GM19043 (cell line): Measurements from ENCODE around the gene TERB1.

Experiments
- ATAC-seq: cut with Tn5 transposase; IDR thresholded peaks from one replicate; pipeline ENCODE4 v1.9.1; 2021; ENCODE audit warnings: low read depth; ENCODE audit not compliant: unreplicated experiment

Gene TERB1, protein sequence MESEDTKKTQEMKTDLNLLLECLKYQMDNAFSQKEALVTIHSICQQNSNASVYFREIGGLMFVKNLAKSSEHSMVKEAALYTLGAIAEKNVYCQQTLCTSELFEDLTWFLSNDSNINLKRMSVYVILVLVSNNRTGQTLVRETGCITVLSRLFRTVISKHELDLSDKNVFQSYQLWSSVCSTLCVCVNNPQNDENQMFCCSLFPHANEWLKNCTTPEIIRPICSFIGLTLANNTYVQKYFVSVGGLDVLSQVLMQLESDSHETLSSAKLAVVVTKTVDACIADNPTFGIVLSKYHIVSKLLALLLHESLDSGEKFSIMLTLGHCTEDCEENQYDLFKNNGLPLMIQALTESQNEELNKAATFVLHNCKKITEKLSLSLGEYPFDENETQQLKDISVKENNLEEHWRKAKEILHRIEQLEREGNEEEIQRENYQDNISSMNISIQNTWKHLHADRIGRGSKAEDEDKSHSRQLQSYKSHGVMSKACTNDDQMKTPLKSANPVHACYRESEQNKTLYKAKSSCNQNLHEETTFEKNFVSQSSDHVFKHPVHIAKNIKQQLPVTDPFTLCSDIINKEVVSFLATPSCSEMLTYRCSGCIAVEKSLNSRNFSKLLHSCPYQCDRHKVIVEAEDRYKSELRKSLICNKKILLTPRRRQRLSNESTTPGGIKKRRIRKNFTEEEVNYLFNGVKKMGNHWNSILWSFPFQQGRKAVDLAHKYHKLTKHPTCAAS

DNA sequence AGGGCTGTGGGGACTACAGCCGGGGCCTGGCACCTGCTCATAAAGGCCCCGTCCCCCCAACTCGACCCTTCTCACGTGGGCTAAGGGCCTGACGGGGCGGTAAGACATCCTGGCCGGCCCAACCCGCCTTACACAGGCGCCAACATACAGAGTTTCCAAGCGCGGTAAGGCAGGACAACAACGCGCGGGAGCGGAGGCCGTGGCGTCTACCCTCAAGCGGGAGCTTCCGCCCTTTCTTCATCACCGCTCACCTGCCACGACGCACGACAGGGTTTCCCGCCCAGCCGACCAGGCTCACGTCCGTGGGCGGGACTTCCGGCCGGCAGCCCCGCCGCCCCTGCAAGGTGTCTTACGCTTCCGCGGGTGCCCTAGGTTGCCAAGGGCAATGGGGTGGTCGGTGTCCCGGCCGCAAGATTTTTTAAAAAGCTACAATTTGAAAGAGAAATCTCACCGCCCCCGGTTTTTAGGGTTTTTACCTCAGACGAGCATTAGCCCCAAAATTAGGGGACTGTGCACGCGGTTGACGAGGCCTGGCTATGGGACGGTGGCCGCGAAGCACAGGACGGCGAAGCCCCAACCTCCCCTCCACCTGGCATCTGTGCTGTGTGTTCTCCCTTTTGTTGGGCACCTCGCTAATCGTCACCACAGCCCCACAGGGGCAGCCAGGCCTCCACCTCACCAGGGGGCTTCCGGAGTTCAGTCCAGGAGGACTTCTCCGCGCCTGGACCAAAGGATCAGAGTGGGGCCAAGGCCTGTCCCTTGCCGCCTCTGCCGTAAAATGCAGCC lies at the start of gene TERB1:
Gene TERB1 (minus strand): TSS at position 265 of the 786 bp plus-strand sequence. CDS start 4,786 bp downstream, outside the sequence.
- ATAC-seq = no peak

GRCh38 chr16:66850115-66850815 lies 48.9 kb upstream of the TERB1 start:
- no peak for ATAC-seq

GRCh38 chr16:66849549-66849948 lies 48.2 kb upstream of the TERB1 start:
- no peak for ATAC-seq

DNA sequence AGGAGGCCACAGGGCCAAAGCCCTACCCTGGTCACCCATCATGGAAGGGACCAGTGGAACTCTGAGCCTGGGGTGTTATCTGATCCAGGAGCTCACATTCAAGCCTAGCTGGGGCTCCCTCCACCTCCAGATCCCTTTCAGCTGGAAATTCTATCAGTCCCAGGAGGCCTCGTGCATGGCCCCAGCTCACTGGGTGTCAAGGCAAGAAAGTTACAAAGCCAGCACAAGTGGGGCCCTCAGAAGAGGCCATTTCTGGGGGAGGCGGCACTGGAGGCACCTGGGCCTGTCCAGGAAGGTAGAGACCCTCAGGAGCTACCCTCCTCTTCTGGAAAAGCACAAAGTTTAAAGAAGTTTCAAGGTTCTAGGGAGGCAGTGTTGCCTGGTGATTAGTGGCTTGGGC lies 47.6 kb upstream of the TERB1 start:
- ATAC-seq = no peak

DNA sequence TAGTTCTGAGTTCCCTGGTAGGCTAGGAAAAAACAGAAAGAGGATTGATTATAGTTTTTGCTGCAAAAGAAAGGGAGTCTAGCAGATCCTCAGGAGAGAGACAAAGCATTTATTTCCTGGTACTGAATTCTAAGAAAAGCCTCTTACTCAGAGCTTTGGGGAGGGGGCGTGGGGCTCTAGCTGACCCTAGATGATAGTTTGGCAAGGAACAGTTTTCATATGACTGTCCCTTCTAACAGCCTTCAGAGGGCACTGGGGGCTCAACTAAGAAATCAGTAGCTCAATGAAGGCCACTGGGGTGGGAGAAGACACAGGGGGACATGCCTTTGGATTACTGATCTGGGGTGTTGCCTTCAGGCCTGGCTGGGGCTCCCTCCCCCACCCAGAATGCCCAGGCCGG lies 46.8 kb upstream of the TERB1 start:
- ATAC-seq = no peak

- no peak for ATAC-seq
Observed at GRCh38 chr16:66847533-66848067, 46.2 kb upstream of the TERB1 start.

GRCh38 chr16:66846831-66847230 lies 45.4 kb upstream of the TERB1 start:
- ATAC-seq = no peak

DNA sequence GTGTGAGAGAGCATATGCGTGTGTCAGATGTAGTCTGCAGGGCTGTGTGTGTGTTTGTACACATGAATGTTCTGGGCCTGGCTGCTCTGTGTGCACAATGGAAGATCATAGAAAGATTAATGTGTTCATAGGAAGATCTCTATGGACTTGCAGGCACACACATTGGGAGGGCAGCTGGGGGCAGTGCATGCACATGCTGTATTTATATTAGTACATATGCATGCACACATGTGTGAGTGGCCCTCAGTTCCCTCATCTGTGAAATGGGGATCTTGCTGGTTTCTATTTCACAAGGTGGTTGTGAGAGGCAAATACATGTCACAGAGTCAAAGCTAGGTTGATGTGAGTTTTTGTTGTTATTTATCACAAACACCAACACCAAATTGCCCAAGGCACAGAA lies 44.9 kb upstream of the TERB1 start:
- ATAC-seq = no peak

DNA sequence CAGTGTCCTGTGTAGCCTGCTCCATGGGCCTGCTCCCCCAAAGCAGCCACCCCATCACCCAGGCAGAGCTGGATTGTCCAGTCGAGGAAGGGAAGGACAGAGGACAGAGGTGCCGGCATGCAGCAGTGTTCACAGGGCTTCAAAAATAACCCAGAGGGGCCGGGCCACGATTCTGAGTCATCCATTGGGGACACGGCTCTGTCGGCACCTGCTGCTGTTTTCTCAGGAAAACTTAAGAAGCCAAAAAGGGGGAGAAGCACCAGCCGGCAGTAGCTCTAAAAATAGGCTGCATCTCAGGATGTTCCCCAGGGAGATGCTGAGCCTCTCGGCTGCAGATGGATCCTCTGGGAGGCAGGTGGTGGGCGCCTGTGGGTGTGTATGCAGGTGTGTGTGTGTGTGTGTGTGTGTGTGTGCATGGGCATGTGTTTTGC lies 44.4 kb upstream of the TERB1 start:
- ATAC-seq = no peak

DNA sequence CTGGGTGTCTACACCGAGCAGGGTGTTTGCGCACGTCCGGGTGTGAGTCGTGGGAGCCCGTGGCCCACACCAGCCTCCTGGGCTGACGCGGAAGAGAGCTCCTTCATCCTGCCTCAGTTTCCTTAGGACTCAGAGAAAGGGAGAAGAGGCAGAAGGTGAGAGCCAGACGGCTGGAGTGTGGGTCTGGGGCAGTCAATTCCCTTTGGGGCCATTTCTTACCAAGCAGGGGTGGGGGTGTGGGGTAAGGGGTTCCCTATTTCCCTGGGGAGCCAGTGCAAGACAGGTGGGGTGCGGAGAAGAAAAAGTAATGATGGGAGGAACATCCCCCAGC lies 43.7 kb upstream of the TERB1 start:
- no peak for ATAC-seq

GRCh38 chr16:66844342-66845079 lies 43.1 kb upstream of the TERB1 start, which contains the start of gene CA7:
CA7 (plus strand) TSS chr16:66844414; CDS start chr16:66844488, 74 bp downstream.
- no peak for ATAC-seq

GRCh38 chr16:66844009-66844341 lies 42.6 kb upstream of the TERB1 start:
- no peak for ATAC-seq

- ATAC-seq = no peak
Observed at GRCh38 chr16:66843191-66843590, 41.8 kb upstream of the TERB1 start.

DNA sequence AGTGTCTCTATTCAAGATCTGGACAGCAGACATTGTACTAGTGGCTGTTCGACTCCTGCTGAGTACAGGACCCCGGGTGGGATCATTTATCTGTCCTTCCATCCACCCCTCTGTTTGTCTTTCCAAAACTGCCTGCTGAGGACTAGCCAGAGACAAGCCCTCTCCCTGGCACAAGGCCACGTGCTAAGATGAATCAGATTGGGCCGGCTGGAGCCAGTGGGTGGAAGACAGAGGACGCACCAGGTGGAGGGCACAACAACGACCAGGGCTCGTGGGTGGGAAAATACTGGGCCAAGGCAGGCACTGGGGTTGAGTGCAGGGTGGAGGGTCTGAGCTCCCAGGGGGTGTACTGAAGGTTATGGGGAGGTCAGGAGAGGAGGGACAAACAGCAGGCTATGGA lies 41.4 kb upstream of the TERB1 start:
- ATAC-seq = no peak

GRCh38 chr16:66841366-66841765 lies 40.0 kb upstream of the TERB1 start:
- no peak for ATAC-seq

- no peak for ATAC-seq
Observed at GRCh38 chr16:66840883-66841282, 39.5 kb upstream of the TERB1 start.

DNA sequence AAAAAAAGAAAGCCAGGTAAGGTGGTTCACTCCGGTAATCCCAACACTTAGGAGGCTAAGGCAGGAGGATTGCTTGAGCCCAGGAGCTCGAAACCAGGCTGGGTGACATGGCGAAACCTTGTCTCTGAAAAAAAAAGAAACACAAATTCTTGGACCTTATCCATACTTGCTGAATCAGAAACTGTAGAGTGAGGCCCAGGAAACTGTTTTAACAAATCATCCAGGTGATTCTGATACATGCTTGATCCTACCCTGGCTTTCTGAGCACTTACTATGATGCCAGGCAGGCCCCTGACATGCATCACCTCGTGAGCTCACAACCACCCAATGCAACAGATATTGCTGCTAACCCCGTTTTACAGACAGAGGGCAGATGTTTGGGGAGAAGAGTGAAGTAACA lies 33.4 kb upstream of the TERB1 start:
- no peak for ATAC-seq

DNA sequence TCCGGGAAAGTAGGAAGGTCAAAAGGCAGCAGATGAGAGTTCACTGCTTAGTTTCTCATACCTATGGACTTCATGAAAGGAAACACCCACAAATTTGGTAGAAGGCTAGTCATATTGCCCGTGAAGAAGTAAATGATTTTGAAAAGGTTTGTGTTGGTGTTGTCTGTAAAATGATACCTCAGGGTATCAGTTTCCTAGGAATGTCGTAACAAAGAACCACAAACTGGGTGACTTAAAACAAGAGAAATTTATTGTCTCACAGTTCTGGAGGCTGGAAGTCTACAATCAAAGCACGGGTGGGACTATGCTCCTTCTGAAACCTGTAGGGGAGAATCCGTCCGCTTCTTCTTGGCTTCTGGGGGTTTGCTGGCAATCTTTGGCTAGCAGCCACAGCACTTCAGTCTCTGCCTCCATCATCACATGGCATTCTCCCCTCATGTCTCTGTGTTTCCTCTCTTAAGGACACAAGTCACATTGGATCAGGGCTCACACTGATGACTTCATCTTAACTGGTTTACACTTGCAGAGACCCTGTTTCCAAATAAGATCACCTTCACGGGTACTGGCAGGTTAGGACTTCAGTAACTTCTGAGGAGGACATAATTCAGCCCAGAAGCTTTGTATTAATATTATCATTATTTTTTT lies 31.4 kb upstream of the TERB1 start:
- no peak for ATAC-seq

DNA sequence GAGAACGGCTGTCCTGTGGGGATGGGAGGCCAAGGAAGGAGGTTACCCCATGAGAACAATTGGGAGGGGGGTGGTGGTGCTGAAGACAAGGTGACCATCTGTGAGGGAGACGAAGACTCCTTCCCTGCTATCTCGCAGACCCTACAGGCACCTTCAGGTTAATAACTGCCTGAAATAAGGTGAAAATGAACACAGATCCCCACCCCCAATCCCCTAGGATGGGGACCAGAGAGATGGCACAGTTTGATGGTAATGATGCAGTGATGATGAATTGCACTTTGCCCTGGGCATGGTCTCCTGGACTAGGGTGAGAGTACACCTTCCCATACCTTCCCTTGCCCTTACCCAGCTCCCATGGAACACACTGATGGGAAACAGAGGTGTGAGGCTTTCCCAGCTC lies 30.8 kb upstream of the TERB1 start:
- ATAC-seq = no peak
